ENCODE data around the gene SLC1A7.

SLC1A7 gene

GRCh38 chr1:53160924-53161378 lies 18.5 kb upstream of the SLC1A7 start:
- TF ChIP-seq CTCF (conservative IDR thresholded peaks at IDR 0.05) = no peak
- H3K27ac ChIP-seq = no peak overlapping the region

GRCh38 chr1:53158900-53159299 lies 16.5 kb upstream of the SLC1A7 start:
- peak overlapping the region; percentile 31; the same call in 1 of the 2 replicates for H3K27ac ChIP-seq
- no peak for TF ChIP-seq CTCF (conservative IDR thresholded peaks at IDR 0.05)

- TF ChIP-seq CTCF (conservative IDR thresholded peaks at IDR 0.05) = no peak
- no peak overlapping the region for H3K27ac ChIP-seq
Measured at GRCh38 chr1:53156783-53157182, 14.3 kb upstream of the SLC1A7 start.

- H3K27ac ChIP-seq = no peak overlapping the region; the same call in 1 of the 2 replicates
- TF ChIP-seq CTCF (conservative IDR thresholded peaks at IDR 0.05) = no peak
Measured at GRCh38 chr1:53155945-53156344, 13.5 kb upstream of the SLC1A7 start.

- H3K27ac ChIP-seq = peak overlapping the region; percentile 53; the same call in 1 of the 2 replicates
- TF ChIP-seq CTCF (conservative IDR thresholded peaks at IDR 0.05) = no peak
Measured at GRCh38 chr1:53155534-53155933, 13.1 kb upstream of the SLC1A7 start.

- peak overlapping the region; percentile 53; the same call in 1 of the 2 replicates for H3K27ac ChIP-seq
Measured at GRCh38 chr1:53154859-53155438, 12.5 kb upstream of the SLC1A7 start.

GRCh38 chr1:53153752-53154151 lies 11.3 kb upstream of the SLC1A7 start:
- H3K27ac ChIP-seq = peak overlapping the region; percentile 53
- TF ChIP-seq CTCF (conservative IDR thresholded peaks at IDR 0.05) = no peak

More at GRCh38 chr1:53154859-53155438, 12.5 kb upstream of the SLC1A7 start:
- no peak for TF ChIP-seq CTCF (conservative IDR thresholded peaks at IDR 0.05)
